Activated CD4-positive, alpha-beta T cell treated with anti-CD3 and anti-CD28 coated beads, Interleukin-2, amount 50 U/mL, for 16 hours (primary cell): ENCODE measurements around the gene RXFP4.
"Not testable (repeated sequence)": the region's sequence is repeated elsewhere in the genome, so short reads cannot be mapped to it uniquely, and the experiment has no call there.

Experiments used
- DNase-seq: peaks from one replicate; pipeline ENCODE4 v3.0.0-alpha.2; 2020

The RXFP4 gene

DNA sequence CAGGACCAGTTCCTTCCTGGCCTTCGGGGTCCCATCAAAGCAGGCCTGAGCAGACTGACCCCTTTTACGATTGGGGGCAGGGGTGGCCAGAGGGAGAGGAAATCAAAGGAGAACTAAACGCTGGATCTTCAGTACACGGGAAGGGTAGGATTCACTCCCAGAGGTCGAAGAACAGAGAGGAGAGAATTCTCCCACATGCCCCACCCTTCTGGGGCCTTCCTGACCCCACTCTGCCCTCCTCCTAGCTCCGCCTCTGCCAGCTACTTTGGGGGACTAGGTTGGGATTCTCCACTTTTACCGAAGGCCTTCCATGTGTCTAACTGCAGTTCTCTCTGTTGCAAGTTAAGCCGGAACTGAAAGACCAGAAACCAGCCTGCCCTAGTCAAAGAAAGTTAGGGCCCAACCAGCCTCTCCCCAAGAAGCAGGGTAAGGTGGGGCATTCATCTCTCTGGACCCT lies 37.6 kb downstream of the RXFP4 start:
- peak; percentile 33 for DNase-seq

DNA sequence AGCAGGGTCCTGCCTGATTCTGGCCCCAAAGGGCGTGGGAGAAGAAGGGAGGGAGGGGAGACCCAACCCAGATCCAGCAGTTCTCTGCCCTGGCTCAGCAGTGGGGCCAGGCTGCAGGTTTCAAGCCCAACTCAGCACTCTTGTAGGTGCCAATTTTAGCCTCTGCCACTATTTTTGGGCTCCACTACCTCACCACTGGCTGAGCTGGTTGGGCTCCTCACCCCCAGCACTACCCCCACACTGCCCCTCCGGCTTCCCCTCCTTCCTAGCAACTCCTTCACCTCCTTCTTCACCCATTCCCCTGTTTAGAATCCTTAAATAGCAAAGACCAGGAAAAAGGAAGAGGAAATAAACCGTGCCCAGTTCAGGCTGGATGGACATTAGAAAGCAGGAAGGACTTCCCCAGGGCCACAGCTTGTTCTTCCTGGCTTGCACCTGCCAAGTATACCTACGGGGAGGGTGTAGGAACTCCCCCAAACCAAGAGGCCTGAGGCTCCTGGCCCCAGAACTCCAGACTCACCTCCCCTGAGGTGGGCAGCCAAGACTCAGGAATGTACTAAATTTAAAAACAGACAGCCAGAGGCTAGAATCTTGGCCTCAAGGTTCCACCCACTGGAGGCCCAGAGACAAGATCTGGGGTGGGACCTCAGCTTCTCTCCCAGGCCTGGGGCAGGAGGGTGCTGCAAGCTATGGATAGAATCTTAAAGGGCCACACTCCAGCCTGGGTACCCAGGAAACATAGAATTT lies 38.3 kb downstream of the RXFP4 start:
- DNase-seq, result no peak

DNA sequence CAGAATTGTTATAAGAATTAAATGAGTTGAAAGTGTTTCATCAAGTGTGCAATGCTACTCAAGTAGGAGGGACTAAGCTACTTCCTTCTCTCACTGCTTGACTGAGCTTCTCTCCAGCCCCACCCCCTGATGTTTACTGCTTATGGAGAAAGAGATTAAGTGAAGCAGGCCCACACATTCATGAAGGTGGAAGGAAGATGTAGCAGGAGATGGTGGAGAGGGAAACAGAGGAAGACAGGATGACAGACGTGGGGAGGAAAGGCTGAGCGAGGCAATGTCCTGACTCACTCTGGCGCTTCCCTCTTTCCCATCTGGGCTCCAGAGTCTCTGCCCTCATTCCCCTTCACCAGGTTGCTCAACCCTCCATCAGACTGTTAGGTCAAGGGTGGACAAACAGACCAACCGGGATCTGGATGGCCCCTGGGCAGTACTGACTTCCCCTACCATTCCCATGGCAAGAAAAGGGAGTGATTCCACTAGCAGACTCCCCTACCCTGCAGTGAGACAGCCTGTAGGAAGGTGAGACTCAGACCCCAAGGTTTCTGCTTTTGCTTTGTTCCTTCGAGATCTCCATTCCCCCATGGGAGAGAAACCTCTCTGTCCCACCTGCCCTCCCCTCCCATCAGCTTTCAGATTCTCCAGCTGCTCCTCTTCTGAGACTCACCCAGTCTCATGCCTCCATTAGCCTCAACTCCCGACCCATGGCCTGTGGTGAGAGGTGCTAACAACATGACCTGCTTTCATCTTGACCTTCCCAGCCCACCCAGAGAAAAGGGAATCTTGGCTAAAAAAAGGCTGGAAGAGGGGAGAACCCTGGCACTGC lies 40.0 kb downstream of the RXFP4 start:
- DNase-seq, result no peak

DNA sequence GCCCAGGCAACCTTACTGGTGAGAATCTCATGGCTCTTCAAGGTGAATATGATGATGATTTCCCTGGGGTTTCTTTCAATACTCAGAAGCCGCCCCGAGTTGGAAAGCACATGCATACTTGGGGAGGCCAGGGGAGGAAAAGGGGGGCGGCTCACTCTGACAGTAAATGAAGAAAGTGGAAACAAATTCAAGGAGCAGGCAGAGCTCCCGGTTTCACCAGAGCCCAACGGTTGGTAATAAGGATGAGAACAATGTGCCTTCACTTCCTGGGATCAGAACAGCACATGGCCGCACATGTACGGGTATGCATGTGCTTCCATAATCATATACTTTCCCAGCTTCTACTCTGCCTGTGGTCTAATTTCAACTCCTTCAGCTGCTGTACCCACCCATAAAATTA lies 40.7 kb downstream of the RXFP4 start:
- no peak for DNase-seq

DNA sequence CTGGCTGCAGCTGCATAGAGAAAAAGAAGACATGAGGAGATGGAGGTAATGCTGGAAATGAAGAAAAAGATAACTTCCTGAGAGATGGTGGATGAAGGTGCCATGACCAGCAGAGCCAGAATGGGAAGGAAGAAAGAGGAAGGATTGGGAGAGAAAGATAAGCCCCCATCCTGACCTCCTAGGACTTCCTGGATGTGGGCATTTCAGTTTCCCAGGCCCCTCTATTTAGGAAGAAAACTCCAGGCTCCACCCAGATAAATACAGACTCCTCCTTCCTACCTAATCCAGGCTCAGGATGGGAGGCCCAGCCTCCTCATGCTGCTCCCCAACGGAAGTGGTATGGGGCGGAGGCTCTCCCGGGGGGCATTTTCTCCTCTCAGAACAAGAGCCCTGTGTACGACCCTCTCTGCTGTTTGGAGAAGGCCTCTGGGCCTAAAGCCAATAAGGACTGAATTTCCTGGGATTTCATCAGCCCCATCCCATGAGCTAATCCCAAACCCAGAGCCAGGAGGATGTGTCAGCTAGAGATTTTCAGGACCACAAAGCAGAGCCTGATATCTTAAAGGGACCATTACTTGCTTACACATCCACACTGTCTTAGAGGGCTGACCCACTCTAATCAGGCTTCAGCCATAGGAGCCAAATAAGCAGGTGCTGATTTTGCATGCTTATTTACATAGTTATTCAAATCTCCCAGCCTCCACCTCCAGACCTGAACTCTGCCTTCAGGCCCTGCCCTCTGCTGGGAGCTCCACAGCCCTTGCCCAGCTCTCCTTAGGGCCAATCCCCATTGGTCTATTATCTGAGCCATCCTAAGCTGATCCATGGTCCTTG lies 42.0 kb downstream of the RXFP4 start:
- no peak for DNase-seq

DNA sequence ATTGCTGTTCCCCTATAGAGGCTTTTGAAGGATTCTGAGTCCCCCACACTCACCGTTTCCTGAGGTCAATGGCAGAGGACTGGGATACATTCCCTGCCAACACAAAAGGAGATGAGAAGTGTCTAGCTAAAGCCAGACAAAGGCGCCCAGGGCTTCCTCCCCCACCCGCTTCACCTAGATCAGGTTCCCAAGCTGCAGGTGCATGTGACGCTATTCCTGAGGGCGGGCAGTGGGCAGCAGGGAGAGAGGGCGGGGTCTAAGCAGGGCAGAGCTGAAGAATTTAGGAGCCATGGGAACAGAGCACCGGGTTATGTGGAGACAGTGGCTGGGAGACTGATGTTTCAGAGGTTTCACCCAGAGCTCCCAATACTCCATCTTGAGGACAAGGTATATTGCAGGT lies 42.9 kb downstream of the RXFP4 start:
- no peak for DNase-seq

DNA sequence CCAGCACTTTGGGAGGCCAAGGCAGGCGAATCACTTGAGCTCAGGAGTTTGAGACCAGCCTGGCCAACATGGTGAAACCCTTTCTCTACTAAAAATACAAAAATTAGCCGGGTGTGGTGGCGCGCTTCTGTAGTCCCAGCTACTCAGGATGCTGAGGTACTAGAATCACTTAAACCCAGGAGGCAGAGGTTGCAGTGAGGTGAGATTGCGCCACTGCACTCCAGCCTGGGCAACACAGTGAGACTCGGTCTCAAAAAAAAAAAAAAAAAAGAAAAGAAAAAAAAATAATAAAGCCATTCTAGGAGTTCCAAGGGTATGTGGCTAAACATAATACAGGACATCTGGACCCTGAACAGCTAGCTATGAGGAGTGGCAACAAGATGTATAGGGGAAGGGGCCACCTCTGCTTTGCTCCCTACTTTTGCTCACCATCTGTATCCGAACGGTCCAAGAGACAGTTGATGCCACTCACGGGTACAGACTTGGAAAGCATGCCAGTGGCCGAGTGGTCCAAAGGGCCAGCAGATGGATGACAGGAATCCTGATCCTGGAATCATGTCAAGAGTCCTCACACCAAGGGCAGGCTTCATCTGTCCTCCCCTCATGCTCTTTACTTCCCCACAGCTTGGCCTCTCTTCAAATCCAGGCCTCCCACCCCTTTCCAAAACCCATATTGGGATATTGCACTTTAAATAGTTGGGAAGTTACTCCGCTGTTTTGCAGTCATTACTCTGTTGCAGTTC lies 43.6 kb downstream of the RXFP4 start:
- not testable (repeated sequence) for DNase-seq

DNA sequence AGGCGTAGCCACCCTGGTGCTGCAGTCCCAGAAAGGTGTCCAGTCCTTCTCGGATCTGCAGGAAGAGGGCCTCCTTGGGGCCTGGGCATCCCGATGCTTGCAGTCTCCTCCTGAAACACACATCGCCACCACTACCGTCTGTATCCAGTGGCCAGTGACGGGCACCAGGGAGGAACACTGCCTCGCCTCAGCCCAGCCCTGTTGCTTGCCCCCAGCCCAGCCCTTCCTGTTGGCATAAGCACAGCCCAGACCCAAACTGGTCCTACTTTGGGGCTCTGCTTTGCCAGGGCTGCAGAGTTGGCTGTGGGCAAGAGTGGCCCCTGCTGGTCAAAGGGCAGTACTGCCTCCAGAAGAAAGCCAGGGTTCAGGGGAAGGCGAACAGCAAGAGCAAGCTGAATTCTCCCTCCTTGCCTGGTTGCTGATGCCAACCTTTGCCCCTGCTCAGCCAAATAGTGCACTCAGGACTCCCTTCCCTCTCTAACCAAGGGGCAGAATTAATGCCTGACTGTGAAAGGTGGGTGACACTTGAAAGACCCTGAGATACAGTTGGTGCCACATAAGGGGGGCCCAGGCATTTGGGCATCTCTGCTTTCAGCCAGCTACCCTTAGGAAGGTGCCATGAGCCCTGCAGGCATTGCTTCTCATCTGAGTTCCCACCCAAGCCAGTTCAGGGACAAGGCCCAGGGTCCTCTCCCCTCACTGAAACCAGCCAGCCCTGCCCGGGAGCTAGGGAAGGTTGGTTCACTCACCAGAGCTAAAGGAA lies 48.0 kb downstream of the RXFP4 start:
- DNase-seq, result peak; percentile 84

DNA sequence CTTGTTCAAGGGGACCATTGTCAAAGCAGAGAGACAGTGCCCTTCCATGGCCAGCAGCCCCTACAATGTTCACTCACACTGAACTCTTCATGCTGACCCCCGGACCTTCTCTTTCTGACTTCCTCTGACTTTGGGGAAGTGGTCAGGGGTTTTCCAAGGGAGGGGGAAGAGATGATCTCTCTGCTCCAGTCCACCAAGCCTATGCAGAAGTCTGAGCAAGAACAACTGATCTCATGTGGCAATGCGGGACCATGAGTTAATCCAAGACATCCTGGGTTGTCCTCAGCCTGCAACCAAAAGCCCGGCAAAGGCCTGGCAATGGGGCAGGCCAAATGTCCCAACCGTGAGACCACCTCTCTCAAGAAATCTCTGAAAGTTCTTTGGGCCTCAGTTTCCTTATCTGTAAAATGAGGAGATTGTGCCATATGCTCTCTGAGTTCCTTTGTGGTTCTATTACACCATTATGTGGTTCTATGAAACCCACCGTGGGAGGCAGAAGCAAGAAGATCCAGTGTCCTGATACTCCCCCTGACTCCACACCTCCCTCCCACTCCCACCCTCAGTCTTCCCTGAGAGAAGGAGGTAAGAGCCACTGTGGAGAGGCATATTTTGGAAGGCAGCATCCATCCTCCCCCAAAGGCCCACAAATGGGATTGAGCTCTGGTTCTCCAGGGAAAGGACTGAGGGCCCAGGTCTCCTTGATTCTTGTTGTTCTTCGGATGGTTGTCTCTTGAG lies 48.7 kb downstream of the RXFP4 start:
- DNase-seq, result no peak
